Activated CD4-positive, alpha-beta T cell treated with anti-CD3 and anti-CD28 coated beads for 4 hours (primary cell): ENCODE measurements around the gene KLHL40.

Experiments used
- DNase-seq, 2 donors: peaks; one replicate each; pipeline ENCODE4 v3.0.0-alpha.2; 2020

KLHL40 gene

DNA sequence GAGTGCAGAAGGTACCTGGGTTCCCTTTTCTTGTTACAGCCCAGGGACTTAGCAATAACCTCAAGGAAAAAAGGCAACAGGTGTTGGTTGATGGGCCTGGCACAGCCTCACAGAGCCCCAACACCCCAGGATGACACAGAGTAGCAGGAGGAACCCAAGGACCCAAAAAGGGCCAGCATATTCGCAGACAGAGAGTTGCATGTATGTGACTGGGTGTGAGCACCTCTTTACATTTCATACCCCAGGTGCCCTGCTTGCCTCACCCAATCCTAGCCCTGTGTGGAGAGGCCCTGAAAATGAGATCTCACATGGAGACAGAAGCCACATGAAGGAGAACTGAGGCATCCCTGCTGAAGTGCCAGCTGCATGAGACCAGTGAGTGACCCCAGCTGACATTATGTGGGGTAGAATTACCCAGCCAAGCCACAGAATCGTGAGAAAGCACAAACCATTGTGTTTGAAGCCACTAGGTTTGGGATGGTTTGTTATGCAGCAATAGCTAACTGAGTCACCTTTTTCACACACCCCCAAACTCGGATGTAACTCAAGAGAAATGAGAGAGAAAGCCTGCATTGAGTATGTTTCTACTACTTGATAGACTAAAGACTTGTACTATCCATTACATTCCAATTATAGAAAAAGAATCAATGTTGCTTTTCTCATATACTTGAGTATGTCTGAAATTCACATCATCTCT is 43.5 kb downstream of the KLHL40 start:
- no peak for DNase-seq

DNA sequence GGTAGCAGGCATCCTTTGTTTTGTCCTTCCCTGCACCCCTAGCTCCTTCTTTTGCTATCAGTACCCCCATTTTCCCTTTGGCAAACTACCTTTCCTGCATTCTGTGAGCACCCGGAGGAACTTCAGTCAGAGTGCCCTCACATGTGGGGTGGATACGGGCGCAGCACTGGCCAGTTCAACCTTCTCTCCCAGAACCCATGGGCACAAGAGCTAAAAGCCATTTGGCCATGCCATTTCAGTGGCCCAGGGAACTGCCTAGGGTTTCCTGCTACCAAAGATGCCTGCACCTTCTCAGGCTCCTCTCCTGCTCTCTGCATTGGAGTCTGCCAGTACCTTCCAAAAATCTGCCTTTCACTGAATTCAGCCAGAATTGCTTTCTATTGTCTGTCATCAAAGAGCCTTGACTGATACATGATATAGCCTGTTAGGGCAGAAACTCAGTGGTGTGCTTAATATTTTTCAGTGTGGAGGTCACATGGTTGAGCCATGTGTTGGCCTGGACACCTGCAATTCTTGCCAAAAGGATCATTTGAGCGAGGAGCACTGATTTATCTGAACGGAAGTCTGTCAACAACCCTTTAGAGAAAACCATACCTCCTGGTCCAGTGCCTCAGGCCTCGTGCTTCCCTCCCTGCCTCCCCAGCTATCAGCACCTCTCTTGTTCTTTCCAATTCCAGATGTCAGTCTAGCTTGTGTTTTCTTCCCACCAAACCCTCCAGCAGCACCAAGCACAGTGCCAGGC is 44.2 kb downstream of the KLHL40 start:
- no peak for DNase-seq

DNA sequence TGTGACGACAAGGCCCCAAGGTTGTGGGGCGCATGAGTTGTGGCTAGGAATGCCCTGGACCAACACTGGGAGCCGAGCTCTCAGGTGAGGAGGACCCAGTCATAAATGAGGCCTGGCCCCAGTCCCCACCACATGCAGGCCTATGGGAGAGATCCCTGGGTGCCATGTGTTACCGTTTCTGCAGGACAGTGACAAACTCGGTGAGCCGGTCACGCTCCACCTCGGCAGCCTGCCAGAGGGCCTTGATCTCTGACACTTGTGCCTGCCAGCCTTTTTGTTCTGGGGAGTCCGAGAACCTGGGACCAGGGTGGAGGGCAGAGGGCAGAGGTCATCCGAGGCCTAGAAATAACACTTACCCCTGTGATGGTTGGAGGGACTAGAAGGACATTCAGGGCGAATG is 45.0 kb downstream of the KLHL40 start:
- no peak for DNase-seq

DNA sequence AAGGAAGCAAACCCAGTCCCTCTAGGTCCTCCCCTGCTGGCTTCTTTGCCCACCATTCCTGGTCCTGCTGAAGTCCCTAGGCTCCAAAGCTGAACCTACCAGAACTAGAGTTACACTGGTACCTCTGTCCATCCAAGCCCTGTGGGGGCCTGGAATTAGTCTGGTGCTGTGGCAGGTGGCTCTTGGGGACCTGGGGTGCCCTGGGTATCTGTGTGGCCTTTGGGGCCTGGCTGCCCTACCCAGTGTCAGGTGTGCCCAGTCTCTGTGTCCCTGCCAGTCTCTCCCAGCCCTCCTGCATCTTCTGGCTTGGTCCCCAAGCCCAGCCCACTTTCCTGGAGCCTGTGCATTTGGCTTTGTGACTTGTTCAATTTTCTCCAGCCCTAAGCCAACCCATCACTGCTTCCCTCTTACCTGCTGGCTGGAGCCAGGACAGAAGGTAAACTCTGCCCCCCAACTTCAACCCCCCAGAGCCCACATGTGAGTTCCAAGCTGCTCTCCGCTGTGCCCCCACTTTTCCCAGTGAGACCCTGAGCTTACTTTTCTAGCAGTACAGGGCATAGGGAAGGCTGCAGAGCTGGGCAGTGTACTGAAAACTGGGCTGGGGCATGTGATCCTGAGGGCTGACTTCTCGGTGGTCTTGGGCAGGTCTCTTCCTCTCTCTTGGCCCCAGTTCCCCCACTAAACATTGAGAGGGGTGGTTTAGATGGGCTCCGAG is 45.5 kb downstream of the KLHL40 start:
- DNase-seq: no peak

DNA sequence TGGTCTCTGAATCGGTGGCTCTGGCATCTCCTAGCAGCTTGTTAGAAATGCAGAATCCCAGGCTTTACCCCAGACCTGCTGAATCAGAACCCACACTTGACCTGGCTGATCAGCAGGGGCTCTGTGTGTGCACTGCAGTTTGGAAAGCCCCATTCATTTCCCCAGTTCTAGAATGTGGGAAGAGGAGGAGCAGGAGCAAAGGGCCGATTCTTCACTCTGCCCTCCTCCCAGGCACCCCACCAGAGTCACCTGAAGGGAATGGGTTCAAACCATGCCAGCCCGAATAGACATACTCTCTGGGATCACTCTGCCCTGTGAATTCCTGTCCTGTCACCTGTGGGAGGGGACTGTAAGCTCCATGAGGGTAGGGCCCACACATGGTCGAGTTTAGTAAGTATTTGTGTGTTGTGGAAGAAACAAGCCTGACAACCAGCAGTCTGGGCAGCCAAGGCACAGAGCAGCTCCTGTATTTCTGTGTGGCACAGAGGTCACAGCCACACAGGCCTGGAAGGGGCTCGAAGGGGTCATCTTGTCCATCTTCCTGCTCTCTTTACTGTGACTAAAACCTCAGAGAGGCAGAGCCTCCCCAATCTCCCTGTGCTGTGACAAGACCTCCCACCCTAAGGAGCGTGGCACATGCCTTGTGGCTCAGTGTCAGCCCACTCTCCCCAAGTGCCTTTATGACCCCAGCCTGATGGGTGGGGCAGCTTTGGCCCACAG is 46.3 kb downstream of the KLHL40 start:
- DNase-seq: no peak

DNA sequence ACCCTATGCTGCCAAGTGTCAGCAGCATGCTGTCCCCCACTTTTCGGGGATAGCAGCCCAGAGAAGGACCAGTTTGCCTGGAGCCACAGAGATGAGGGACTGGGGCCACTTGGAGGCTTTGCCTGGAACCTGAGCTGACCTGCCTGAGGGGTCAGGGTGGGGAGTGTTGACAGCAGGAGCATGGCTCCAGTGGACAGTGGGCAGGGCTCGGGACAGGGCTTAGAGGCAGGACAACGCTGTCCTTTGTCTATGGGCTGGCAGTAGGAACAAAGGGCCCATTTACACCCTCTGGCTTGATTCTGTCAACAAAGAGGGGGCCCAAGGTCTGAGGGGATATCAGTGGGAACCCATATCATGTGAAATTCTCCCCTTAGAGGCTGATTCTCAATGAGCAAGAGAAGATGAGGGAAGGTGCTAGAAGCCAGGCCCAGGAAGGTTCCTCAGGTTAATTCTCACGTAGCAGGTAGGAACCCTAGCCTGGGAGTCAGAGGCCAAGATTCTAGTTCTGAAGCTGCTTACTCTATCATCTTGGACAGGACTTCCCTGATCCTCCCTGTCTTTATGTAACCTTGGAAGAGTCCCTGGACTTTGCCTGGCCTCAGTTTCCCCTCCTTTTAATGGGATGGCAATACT is 47.0 kb downstream of the KLHL40 start:
- DNase-seq: no peak

- DNase-seq: no peak
Measured at GRCh38 chr3:42732829-42733459, 47.6 kb downstream of the KLHL40 start.

DNA sequence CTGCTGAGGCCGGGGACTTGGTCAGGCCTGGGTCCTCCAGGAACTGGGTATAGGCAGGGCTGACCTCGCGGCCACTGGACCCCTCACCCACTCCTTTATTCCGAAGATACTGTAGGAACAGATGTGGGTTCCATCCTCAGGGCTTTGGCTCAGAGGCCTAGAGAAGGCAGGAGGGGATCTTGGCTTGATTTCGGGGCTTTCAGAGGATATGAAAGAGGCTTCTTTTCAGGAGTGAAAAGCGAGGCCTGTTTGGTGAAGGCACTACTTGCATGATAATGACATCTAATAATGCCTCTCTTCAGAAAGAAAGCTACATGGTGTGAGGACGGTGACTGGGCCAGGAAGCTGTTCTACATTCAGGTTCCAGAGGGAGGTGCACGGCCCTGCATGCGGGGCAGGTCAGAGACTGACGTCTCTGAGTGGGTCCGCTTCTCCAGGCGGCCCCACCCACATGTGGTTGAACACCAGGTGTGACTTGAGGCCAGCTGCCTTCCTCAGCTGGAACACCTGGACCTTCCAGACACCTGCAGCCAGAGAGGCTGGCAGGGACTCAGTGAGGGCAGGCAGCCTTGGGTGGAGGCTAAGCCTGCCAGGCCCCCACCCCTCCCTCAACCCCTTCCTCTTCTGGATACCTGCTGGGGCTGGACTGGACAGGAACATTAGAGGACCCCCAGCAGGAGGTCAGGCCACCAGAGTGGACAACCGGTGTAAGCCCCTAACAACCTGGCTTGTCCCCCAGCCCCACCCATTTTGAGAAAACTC is 48.3 kb downstream of the KLHL40 start:
- no peak for DNase-seq

GRCh38 chr3:42734263-42734860 is 49.0 kb downstream of the KLHL40 start:
- no peak for DNase-seq

DNA sequence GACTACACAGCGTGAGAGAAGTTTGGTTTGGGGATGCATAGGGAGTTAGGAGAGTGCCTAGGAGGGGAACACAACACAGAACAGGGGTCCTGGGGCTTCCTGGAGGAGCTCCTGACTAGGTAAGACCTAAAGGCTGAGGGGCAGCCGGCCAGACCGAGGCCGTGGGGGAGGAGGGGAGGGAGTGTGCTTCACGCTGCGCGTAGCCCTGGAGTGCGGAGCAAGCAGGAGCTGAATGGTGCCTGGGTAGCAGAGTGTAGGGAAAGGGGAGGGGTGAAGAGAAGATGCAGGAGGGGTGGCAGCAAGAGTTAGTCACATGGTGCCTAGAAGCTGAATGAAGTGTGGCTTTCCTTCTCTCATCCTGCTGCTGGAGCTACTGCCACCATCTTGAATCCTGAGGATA is 49.7 kb downstream of the KLHL40 start:
- DNase-seq: no peak

GRCh38 chr3:42735615-42736014 is 50.3 kb downstream of the KLHL40 start:
- no peak for DNase-seq

GRCh38 chr3:42736081-42736480 is 50.7 kb downstream of the KLHL40 start:
- DNase-seq: no peak

DNA sequence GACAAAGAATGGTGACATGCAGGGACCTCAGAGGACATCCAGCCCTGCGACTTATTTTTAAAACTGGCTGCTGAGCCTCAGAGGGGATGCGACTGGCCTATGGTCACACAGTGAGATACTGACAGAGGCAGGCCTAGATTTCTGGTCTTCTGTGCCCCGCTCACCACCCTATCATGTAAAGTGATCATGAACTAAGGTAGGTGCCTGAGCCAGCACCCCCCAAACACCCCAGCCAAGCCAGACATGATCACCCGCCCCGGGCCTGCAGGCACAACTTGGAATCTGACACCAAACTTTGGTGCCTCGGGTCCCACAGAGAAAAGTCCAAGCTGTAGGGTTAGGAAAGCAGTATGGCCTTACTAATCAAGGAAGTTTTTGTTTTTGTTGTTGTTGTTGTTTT is 51.2 kb downstream of the KLHL40 start:
- DNase-seq: no peak

DNA sequence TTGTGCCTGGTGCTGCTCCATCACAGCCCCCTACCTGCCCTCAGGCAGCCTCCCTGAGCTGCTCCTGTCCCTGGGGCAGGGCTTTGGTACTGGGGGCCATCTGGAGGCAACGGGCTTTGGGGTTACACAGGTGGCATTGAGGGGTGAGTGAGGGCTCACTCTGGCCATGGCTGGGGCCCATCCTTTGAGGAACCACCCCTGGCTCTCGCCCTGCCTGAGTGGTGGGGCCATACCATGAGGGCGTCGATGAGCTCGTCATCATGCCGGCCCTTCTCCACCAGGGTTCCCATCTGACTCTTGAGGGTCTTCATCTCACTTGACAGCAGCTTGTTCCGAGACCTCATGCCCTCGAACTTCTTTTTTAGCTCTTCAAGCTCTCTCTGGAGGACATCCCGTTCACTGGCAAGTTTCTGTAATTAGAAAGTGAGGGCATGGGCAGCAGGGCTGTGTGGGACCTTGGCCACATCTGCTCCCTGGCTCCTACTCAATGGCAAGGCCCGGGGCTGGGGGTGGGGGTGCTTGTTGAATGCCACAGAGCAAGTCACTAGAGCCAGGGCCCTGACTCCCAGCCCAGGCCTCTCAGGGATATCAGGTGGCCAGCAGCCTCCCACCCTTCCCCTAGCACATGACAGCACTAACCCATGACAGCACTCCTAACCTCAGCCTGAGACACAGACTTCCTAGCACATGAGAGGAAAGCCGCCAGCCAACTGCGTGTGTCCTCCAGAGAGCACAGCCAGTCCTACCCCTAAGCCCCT is 54.2 kb downstream of the KLHL40 start:
- no peak for DNase-seq

DNA sequence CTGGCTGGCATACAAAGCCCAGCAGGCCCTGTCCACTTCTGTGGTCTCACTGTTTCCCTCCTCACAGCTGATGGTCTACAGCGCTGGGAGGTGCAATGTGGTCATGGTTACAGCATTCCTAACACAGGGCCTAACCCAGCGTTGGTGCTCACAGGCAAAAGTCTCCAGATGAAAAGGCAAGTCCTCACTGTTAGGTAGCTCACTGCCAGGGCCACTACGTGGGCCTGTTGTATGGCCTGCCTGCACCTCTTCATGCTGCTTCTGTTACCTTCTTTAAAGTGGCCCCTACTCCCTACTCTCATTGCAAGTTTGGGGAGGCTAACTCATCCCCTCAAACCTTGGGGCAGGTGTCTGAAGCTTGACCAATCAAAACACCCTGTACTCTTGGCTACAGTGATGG is 56.5 kb downstream of the KLHL40 start:
- DNase-seq: no peak
